ENCODE measurements around the gene MICAL1.
"Not testable (repeated sequence)": the region's sequence is repeated elsewhere in the genome, so short reads cannot be mapped to it uniquely, and the experiment has no call there.

MICAL1 gene

DNA sequence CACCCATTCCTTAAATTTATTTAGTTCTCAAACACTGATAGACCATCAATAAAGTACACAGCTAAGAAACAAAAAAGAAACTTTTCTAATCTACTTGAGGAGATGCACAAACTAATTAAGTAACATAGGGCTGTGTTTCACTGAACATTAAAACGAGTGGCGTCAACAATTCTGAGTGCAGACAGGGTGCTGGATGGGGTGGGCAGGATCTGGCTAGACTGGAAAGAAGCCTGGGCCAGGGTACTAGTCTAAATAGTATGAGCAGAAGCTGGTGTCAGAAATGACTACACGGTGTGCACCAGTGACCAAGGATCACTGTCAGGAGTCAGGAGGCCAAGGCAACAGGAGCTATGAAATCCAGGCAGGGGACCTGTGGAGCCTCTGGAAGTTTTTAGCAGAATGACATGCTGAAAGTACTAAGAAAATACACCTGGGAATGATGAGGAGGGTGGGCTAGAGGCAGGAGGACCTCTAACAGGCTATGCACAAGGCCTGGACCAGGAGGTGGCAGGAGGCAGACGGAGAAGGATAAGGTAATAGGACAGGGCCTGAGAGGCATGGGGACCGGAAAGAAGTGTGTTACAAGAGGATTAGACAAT is 14.1 kb upstream of the MICAL1 start:
- Mint-ChIP-seq H3K27ac (peak overlapping the region in 1 of 3 experiments; percentile 2), H3K4me3 (no peak overlapping the region), H3K27me3 (ENCODE audit: low read depth) (no peaks in the 10 kb centered on the region), H3K9me3 (no peaks in the 10 kb centered on the region), H3K36me3 (ENCODE audit: low read depth) (peaks cover 76% of the 10 kb centered on the region), H3K4me1 (no peaks in the 10 kb centered on the region)
- TF ChIP-seq CTCF (IDR thresholded peaks at IDR 0.05; ENCODE audit: unreplicated experiment in 3 of 3) = no peak

GRCh38 chr6:109467696-109468095 is 12.1 kb upstream of the MICAL1 start:
- Mint-ChIP-seq H3K27ac (peak overlapping the region in 1 of 3 experiments; percentile 5), H3K36me3 (ENCODE audit: low read depth) (peaks cover 73% of the 10 kb centered on the region), H3K4me3 (no peak overlapping the region), H3K27me3 (ENCODE audit: low read depth) (no peaks in the 10 kb centered on the region), H3K4me1 (no peaks in the 10 kb centered on the region), H3K9me3 (no peaks in the 10 kb centered on the region)
- no peak for TF ChIP-seq CTCF (IDR thresholded peaks at IDR 0.05; ENCODE audit: unreplicated experiment in 3 of 3)

- TF ChIP-seq CTCF (IDR thresholded peaks at IDR 0.05; ENCODE audit: unreplicated experiment in 3 of 3) = no peak
Measured at GRCh38 chr6:109466212-109466923, 10.8 kb upstream of the MICAL1 start.

GRCh38 chr6:109465772-109466171 is 10.2 kb upstream of the MICAL1 start:
- no peak for TF ChIP-seq CTCF (IDR thresholded peaks at IDR 0.05; ENCODE audit: unreplicated experiment in 3 of 3)
- H3K9me3 Mint-ChIP-seq = no peaks in the 10 kb centered on the region
- H3K27me3 Mint-ChIP-seq (ENCODE audit: low read depth) = no peaks in the 10 kb centered on the region
- peaks cover 67% of the 10 kb centered on the region for H3K36me3 Mint-ChIP-seq (ENCODE audit: low read depth)
- H3K27ac Mint-ChIP-seq = peak overlapping the region in 2 of 3 experiments; percentile 48 to 94
- H3K4me1 Mint-ChIP-seq = no peaks in the 10 kb centered on the region
- H3K4me3 Mint-ChIP-seq = no peak overlapping the region

More at GRCh38 chr6:109466212-109466923, 10.8 kb upstream of the MICAL1 start:
- no peak overlapping the region for H3K4me3 Mint-ChIP-seq
- H3K27me3 Mint-ChIP-seq (ENCODE audit: low read depth) = no peaks in the 10 kb centered on the region
- H3K4me1 Mint-ChIP-seq = no peaks in the 10 kb centered on the region
- H3K36me3 Mint-ChIP-seq (ENCODE audit: low read depth) = peaks cover 73% of the 10 kb centered on the region
- peak overlapping the region; percentile 38 to 94 (median 48) for H3K27ac Mint-ChIP-seq
- no peaks in the 10 kb centered on the region for H3K9me3 Mint-ChIP-seq

DNA sequence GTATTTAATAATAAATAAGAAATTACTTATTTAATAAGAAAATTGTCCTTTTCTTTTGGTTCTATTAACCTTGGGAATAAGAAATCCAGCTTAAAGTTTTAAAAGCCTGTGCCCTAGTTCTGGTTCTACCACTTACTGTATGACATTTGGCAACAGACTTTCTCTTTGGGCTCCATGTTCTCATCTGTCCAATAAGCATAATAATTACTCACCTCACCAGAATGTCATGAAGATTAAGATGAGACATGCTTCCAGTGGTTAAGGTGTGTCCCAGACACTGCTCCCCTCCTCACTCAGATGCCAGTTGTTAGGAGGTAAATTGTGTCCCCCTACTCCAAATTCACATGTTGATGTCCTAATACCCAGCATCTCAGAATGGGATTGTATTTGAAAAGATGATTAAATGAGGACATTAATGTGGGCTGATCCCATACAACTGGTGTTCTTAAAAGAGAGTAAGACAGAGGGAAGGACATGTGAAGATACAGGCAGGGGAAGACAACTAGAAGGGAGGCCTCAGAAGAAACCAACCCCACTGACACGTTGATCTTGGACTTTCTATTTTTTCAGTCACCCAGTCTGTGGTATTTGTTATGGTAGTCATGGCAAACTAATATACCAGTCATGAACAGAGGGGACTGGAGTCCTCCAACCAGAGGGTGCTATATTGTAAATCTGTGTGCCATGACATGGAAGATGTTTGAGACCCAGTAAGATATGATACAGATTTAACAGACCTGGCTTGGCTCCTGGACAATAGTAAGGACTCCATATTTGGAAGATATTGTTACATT is 6.4 kb upstream of the MICAL1 start:
- peak overlapping the region in 1 of 3 experiments; percentile 4 for H3K27ac Mint-ChIP-seq
- H3K9me3 Mint-ChIP-seq = no peaks in the 10 kb centered on the region
- no peak overlapping the region for H3K4me3 Mint-ChIP-seq
- H3K27me3 Mint-ChIP-seq (ENCODE audit: low read depth) = peaks cover 5% of the 10 kb centered on the region
- peaks cover 6% of the 10 kb centered on the region for H3K4me1 Mint-ChIP-seq
- no peak for TF ChIP-seq CTCF (IDR thresholded peaks at IDR 0.05; ENCODE audit: unreplicated experiment in 3 of 3)
- H3K36me3 Mint-ChIP-seq (ENCODE audit: low read depth) = peaks cover 39% of the 10 kb centered on the region

- peak overlapping the region in 1 of 3 experiments; percentile 76 for H3K27ac Mint-ChIP-seq
- peaks cover 10% of the 10 kb centered on the region for H3K4me1 Mint-ChIP-seq
- H3K9me3 Mint-ChIP-seq, H3K4me3 Mint-ChIP-seq: not testable (repeated sequence)
- peaks cover 33% of the 10 kb centered on the region for H3K36me3 Mint-ChIP-seq (ENCODE audit: low read depth)
- peaks cover 11% of the 10 kb centered on the region for H3K27me3 Mint-ChIP-seq (ENCODE audit: low read depth)
Measured at GRCh38 chr6:109461205-109461604, 5.6 kb upstream of the MICAL1 start.

All from nephron (organoid).